ENCODE measurements around the gene STIP1.

Gene STIP1

DNA sequence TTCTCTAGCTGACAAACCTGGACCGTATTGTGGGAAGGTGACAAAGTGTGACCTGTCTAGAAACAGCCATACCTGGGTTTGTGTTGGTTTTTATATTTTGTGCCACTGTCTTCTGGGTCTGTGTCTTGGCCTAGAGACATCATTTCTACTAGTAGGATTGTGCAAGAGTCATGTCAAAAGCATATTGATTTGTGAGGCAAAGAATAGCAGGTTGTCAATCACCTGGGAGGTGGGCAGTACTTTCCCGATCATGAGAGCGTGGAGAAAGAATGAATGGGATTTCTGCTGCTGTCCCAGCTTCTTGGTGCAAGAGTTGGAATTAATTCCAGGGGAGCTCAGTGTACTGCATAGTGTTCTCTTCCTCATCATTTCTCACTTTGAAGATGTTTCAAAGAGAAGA, 15.6 kb downstream of the STIP1 start:
- DNase-seq = no peak
- TF ChIP-seq GATA1 (IDR thresholded peaks at IDR 0.05; ENCODE audit: low read depth, low read length) (no peak), POLR2A (IDR thresholded peaks at IDR 0.05; ENCODE audit: low read length) (no peak)

DNA sequence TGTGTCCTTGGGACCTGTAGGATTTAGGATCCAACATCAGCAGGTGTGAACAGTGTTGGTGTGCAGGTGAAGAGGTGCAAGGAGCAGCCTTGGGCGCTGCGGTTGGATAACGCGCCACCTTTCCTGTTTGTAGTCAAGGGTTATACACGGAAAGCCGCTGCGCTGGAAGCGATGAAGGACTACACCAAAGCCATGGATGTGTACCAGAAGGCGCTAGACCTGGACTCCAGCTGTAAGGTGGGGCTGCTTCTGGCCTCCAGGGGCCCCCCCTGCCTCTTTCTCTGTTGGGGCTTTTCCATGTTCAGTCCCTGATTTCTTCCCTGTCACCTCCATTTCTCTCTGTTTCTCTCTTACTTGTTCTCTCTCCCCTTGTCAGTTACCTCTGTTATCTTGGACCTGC, 17.0 kb downstream of the STIP1 start:
- DNase-seq = no peak
- no peak for TF ChIP-seq GATA1 (IDR thresholded peaks at IDR 0.05; ENCODE audit: low read depth, low read length)
- TF ChIP-seq POLR2A (IDR thresholded peaks at IDR 0.05; ENCODE audit: low read length) = no peak

DNA sequence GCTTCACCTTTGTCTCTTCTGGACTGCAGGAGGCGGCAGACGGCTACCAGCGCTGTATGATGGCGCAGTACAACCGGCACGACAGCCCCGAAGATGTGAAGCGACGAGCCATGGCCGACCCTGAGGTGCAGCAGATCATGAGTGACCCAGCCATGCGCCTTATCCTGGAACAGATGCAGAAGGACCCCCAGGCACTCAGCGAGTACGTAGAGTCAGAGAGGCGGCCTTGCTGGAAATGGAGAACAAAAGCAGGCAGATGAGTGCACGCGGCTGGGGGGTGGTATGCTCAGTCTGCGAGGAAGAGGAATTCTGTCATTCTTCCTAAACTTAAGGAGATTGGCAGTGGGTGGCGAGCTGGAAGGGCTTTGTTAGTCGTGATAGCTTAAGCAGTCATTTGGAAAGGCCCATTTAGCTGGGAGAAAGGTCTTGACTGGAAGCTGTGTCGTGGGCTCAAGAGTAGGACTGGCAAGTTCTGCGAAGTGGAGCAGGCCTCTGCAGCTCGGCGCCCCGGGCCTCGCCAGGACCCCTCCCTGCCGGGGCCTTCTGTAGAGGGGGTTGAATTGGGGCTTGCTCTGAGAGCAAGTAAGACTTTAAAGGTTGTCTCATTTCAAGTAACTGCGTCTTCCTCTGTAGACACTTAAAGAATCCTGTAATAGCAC, 17.6 kb downstream of the STIP1 start:
- no peak for DNase-seq
- TF ChIP-seq GATA1 (IDR thresholded peaks at IDR 0.05; ENCODE audit: low read depth, low read length) (no peak), POLR2A (IDR thresholded peaks at IDR 0.05; ENCODE audit: low read length) (no peak)

DNA sequence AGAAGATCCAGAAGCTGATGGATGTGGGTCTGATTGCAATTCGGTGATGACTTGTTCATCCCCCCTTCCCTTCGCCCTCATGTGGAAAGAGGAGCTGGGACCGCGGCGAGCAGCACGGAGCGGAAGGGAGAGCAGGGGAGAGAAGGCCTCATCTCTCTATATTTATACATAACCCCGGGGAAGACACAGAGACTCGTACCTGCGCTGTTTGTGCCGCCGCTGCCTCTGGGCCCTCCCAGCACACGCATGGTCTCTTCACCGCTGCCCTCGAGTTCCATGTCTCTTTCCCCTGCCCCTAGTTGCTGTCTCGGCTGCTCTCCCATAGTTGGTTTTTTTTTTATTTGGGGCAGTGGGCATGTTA, 18.1 kb downstream of the STIP1 start:
- no peak for TF ChIP-seq GATA1 (IDR thresholded peaks at IDR 0.05; ENCODE audit: low read depth, low read length)
- TF ChIP-seq POLR2A (IDR thresholded peaks at IDR 0.05; ENCODE audit: low read length) = no peak
- DNase-seq = no peak

DNA sequence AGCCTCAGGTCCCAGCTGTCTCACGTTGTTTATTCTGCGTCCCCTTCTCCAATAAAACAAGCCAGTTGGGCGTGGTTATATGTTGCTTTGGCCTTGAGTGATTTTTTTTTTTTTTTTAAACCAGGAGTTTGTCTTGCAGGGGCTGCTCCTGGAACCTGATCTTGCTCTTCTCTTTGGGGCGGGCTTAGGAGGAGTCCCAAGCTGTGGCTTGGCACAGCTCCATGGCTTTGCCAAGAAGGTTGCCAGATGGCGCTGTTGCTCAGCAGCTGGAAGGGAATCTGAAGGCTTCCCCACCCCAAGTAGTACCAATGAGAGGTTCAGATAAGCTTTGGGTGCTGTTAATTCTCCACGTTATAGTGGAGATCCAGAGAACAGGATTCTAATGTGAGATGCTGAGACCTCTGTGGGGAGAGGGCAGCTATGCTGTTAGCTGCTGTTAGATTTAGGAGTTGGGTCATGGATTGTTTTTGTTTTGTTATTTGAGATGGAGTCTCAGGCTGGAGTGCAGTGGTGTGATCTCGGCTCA, 18.6 kb downstream of the STIP1 start:
- TF ChIP-seq GATA1 (IDR thresholded peaks at IDR 0.05; ENCODE audit: low read depth, low read length) (no peak), POLR2A (IDR thresholded peaks at IDR 0.05; ENCODE audit: low read length) (no peak)
- peak; percentile 96 to 97 for DNase-seq

DNA sequence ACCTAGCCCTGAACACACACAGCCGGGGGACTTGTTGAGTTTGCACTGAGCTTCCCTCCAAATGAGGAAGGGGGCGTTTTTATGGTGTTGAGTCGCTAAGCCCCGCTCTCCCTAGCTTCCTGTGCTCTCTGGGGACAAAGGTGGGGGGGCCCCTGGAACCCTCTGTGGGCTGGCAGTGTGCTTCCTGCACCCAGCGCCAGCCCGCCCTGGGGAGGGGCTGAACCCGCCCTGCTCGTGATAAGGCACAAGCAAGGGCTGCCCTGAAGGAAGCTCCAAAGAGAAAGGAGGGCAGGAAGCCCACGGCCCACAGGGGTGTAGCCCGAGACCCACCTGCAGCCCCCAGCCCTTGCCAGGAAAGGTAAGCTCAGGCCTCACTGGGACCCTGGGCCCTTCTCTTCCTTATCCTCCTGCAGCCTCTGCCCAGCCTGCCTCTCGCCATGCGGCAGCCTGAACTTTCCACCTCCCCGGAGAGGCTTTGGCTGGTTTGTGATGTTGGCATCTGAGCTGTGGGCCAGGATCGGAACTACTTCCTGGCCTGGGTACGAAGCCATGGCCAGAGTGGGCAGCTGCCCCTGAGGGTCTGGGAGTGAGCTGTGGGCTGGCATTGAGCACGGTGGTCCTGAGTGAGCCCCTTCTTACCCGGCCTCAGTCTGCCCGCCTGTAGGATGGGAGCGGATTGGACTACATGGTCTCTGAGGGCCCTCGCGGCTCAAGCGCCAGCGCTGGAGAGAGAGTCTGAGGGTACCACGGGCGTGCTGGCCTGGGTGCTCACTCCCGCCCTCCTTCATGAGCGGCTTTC, 20.7 kb downstream of the STIP1 start, which contains the start of gene FERMT3:
Gene FERMT3 (plus strand): TSS at position 265 of the 799 bp plus-strand sequence. CDS start 644 bp downstream, outside the sequence.
- DNase-seq = peak; percentile 83 to 86
- TF ChIP-seq GATA1 (IDR thresholded peaks at IDR 0.05; ENCODE audit: low read depth, low read length) (no peak), POLR2A (IDR thresholded peaks at IDR 0.05; ENCODE audit: low read length) (peak; percentile 81)

DNA sequence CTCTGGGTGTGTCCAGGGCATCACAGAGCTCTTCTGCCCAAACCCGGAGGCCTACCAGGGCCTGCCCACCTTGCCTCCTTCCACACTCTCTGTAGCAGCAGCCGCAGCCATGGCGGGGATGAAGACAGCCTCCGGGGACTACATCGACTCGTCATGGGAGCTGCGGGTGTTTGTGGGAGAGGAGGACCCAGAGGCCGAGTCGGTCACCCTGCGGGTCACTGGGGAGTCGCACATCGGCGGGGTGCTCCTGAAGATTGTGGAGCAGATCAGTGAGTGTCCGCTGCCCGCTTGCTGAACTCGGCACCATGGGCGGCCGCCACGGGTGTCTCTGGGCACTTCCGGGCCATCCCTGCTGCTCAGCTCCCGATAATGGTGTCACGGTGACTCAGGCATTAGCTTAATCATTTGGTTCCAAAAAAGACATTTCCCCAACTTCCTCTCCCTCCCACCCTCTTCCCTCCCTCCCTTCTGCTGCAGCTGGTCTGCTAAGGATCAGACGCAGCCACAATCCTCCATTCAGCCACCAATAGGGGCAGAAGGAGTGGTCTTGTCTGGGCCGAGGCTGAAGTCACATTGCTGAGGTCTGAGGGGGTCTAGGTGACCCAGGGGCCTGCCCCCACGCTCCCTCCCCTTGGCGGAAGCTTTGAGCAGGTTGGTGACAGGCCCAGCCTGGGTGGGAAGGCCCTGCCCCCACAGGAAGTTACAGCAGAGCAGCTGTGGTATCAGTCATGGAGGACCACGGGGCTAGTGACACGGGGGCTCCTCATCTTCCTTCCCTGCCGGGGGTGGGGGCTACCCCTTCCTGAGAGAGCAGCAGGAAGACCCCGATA, 21.5 kb downstream of the STIP1 start:
- peak; percentile 91 to 93 for DNase-seq

DNA sequence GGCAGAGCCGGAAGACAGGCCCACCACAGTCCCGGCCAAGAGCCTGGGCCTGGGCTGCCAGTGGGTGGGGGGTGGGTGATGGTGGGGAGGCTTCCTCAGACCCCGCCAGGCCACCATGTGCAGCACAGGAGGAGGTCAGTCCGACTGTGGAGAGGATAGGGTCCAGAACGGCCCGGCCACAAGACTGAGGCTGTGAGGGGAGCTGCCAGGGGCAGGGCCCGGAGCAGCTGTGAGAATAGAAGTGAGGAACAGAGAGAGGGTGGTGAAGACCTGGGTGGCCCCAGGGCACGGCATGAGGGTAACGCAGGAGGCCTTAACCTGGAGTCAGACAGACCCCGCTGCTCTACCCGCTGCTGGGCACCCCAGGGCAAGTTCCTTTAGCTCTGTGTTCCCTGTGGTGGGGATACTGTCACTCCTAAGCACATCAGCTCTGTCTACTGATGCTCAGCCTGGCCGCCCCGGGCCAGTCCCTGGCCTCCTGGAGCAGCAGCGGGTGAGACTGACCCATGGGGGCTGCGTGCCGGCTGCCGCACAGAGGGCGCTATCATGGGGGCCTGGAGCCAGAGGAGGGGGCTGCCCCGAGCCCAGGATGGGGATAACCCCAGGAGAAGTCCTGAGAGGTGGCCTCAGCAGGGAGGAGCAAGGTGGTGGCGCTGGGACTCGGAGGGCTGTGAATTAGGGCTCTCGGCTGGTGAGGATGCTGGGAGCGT, 22.3 kb downstream of the STIP1 start:
- DNase-seq = no peak
- no peak for TF ChIP-seq GATA1 (IDR thresholded peaks at IDR 0.05; ENCODE audit: low read depth, low read length)
- no peak for TF ChIP-seq POLR2A (IDR thresholded peaks at IDR 0.05; ENCODE audit: low read length)

More for the DNA sequence above, 21.5 kb downstream of the STIP1 start:
- TF ChIP-seq POLR2A (IDR thresholded peaks at IDR 0.05; ENCODE audit: low read length) = peak; percentile 80
- no peak for TF ChIP-seq GATA1 (IDR thresholded peaks at IDR 0.05; ENCODE audit: low read depth, low read length)

DNA sequence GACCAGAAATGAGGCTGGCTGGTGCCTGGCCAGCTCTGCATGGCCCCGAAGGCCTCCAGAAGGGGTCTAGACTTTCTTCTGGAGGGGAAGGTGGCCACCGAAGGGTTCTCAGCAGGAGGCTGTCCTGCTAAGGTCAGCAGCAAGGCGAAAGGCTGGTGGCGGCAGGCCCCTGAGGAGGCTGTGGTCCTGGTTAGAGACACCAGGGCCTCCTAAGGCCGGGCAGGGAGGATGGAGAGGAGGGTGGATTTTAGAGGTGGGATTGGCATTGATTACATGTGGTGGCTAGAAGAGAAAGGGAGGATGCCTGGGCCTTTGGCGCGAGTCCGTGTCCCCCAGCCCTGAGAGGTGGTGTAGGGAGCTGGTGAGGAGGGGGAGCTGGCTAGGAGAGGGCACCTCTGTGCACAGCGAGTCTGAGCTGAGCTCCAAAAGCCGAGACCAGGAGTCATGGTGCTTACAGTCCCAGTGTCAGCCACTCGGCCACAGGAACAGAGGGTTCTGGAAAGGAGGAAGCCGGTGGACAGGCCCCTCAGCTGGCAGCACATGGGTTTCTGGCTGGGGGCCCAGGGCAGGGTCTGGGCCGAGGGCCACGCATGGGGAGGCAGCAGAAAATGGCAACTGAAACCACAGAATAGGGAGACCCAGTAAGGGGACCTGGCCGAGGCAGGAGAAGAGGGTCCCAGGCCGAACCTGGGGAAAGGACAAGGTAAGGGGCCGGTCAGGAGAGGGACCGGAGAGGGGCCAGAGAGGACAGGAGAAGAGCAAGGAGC, 23.0 kb downstream of the STIP1 start:
- DNase-seq = no peak
- TF ChIP-seq GATA1 (IDR thresholded peaks at IDR 0.05; ENCODE audit: low read depth, low read length) = no peak
- no peak for TF ChIP-seq POLR2A (IDR thresholded peaks at IDR 0.05; ENCODE audit: low read length)

DNA sequence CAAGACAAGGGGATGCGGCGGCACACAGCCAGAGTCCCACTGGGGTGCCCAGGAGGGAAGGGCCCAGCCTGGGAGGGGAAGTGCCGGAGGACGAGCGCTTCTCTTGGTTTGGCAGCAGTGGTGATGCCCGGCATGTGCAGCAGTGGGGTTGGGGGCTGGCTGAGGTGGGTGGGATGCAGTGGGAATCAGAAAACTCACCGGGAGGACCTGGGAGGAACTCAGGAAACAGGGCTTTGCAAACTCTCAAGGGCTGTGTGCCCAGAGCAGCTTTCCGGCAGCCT, 23.5 kb downstream of the STIP1 start:
- DNase-seq = no peak
- TF ChIP-seq GATA1 (IDR thresholded peaks at IDR 0.05; ENCODE audit: low read depth, low read length) (no peak), POLR2A (IDR thresholded peaks at IDR 0.05; ENCODE audit: low read length) (no peak)

DNA sequence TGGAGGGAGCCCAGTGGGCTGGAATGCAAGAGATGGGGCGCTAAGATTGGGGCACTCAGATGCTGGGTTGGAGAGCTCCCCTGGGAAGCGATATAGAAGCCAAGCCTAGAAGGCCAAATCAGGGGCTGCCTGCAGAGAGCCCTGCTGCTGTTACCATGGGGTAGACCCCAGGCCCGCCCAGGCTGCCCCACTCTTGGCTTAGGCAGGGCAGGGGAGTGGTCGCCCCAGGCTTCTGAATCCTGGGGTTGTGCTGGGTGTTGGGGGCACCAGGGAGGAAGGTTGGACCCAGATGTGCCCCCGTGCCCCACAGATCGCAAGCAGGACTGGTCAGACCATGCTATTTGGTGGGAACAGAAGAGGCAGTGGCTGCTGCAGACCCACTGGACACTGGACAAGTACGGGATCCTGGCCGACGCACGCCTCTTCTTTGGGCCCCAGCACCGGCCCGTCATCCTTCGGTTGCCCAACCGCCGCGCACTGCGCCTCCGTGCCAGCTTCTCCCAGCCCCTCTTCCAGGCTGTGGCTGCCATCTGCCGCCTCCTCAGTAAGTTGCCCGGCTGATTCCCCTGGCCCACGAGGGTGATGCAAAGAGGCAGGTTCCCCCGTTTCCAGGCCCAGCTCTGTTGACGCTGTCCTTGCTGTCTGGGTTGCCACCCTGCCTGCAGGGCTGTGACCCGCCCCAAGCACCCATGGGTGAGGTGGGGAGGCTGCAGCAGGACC, 24.5 kb downstream of the STIP1 start:
- no peak for DNase-seq
- TF ChIP-seq GATA1 (IDR thresholded peaks at IDR 0.05; ENCODE audit: low read depth, low read length) = no peak
- TF ChIP-seq POLR2A (IDR thresholded peaks at IDR 0.05; ENCODE audit: low read length) = no peak

DNA sequence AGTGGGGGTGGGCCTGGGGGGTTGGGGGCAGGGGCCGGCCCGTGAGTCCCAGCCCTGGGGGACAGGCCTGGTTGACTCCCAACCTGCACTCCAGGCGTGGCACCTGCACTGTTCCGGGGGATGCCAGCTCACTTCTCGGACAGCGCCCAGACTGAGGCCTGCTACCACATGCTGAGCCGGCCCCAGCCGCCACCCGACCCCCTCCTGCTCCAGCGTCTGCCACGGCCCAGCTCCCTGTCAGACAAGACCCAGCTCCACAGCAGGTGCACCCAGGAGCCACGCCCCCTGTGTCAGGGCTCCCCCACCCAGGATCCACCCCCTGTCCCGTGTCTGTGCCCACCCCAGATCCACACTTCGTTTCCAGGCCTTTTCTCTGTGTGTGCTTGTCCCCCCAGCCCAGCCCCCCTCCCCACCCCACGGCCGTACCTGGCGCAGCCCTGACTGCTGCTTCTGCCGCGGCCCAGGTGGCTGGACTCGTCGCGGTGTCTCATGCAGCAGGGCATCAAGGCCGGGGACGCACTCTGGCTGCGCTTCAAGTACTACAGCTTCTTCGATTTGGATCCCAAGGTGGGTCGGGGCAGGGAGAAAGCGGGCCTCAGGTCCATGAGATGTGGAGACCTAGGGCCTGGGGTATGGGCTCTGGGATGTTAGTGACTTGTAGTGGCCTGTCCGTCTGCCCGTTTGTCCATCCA, 25.4 kb downstream of the STIP1 start:
- DNase-seq = no peak
- TF ChIP-seq POLR2A (IDR thresholded peaks at IDR 0.05; ENCODE audit: low read length) = no peak

All from erythroblast (primary cell).